ENCODE measurements around the gene ALDH1L1. TPM values are rescaled to one million over a fixed set of nuclear protein-coding genes. Genes with fewer than 3 reads are reported as not detected.

Gene ALDH1L1
- total RNA-seq, 2 experiments from 2014 or later, result not detected

- Mint-ChIP-seq H3K27me3 (peaks cover 41% of the 10 kb centered on the region), H3K9me3 (no peaks in the 10 kb centered on the region), H3K27ac (no peak overlapping the region), H3K4me3 (no peak overlapping the region), H3K4me1 (ENCODE audit: low read depth) (peaks cover under 1% of the 10 kb centered on the region), H3K36me3 (ENCODE audit: low read depth) (no peaks in the 10 kb centered on the region)
- Histone ChIP-seq H3K9me3 (ENCODE audit: control insufficient read depth in 1 of 2, insufficient read depth in 1 of 2, low read length in 2 of 2) (peaks cover 0 to under 1% of the 10 kb centered on the region in 2 experiments), H3K27ac (ENCODE audit: low read depth in 1 of 2, low read length in 2 of 2) (no peak overlapping the region), H3K27me3 (ENCODE audit: control insufficient read depth in 1 of 2, insufficient read depth in 2 of 2, low read length in 2 of 2) (peaks cover 7 to 9% of the 10 kb centered on the region in 2 experiments), H3K36me3 (ENCODE audit: insufficient read depth, low read length) (no peaks in the 10 kb centered on the region), H3K4me3 (ENCODE audit: low read length) (no peak overlapping the region), H3K4me1 (ENCODE audit: insufficient read depth, low read length) (no peaks in the 10 kb centered on the region)
- intact Hi-C loops (cut with DNase I, micrococcal nuclease), result no loop called here
- no peak for DNase-seq
- no peak for ATAC-seq (ENCODE audit: poor library complexity)
- ChIA-PET POLR2A (no interaction called here), CTCF (no interaction called here)
- no peak for TF ChIP-seq CTCF (IDR thresholded peaks at IDR 0.05)
Measured at GRCh38 chr3:126186271-126186670, 5.9 kb upstream of the ALDH1L1 start.

GRCh38 chr3:126184465-126185000, 4.1 kb upstream of the ALDH1L1 start:
- H3K4me1 Mint-ChIP-seq (ENCODE audit: low read depth), result peaks cover 5% of the 10 kb centered on the region
- ChIA-PET CTCF (no interaction called here), POLR2A (no interaction called here)
- H3K27me3 Mint-ChIP-seq, result peaks cover 50% of the 10 kb centered on the region
- TF ChIP-seq CTCF (IDR thresholded peaks at IDR 0.05), result no peak
- peaks cover 15 to 22% of the 10 kb centered on the region in 2 experiments for H3K27me3 ChIP-seq (ENCODE audit: control insufficient read depth in 1 of 2, insufficient read depth in 2 of 2, low read length in 2 of 2)
- H3K4me3 ChIP-seq (ENCODE audit: low read length), result no peak overlapping the region
- H3K4me1 ChIP-seq (ENCODE audit: insufficient read depth, low read length), result no peaks in the 10 kb centered on the region
- H3K27ac Mint-ChIP-seq, result no peak overlapping the region
- H3K9me3 ChIP-seq (ENCODE audit: control insufficient read depth in 1 of 2, insufficient read depth in 1 of 2, low read length in 2 of 2), result peaks cover 0 to 16% of the 10 kb centered on the region in 2 experiments
- no peak for DNase-seq
- no peak overlapping the region for H3K4me3 Mint-ChIP-seq
- no peak overlapping the region for H3K27ac ChIP-seq (ENCODE audit: low read depth in 1 of 2, low read length in 2 of 2)
- no peaks in the 10 kb centered on the region for H3K36me3 ChIP-seq (ENCODE audit: insufficient read depth, low read length)
- intact Hi-C loops (cut with DNase I, micrococcal nuclease), result no loop called here
- no peaks in the 10 kb centered on the region for H3K9me3 Mint-ChIP-seq
- ATAC-seq (ENCODE audit: poor library complexity), result no peak
- H3K36me3 Mint-ChIP-seq (ENCODE audit: low read depth), result no peaks in the 10 kb centered on the region

- CTCF ChIA-PET, result no interaction called here
- no peak overlapping the region for H3K4me3 ChIP-seq (ENCODE audit: low read length)
- no peak overlapping the region for H3K27ac ChIP-seq (ENCODE audit: low read depth in 1 of 2, low read length in 2 of 2)
- peaks cover 17 to 27% of the 10 kb centered on the region in 2 experiments for H3K27me3 ChIP-seq (ENCODE audit: control insufficient read depth in 1 of 2, insufficient read depth in 2 of 2, low read length in 2 of 2)
- ATAC-seq (ENCODE audit: poor library complexity), result no peak
- H3K4me1 ChIP-seq (ENCODE audit: insufficient read depth, low read length), result no peaks in the 10 kb centered on the region
- DNase-seq, result no peak
- Mint-ChIP-seq H3K4me1 (ENCODE audit: low read depth) (peaks cover 5% of the 10 kb centered on the region), H3K27me3 (peaks cover 67% of the 10 kb centered on the region), H3K27ac (no peak overlapping the region), H3K4me3 (no peak overlapping the region), H3K36me3 (ENCODE audit: low read depth) (no peaks in the 10 kb centered on the region), H3K9me3 (no peaks in the 10 kb centered on the region)
- no peak for TF ChIP-seq CTCF (IDR thresholded peaks at IDR 0.05)
- POLR2A ChIA-PET, result no interaction called here
- peaks cover 0 to 19% of the 10 kb centered on the region in 2 experiments for H3K9me3 ChIP-seq (ENCODE audit: control insufficient read depth in 1 of 2, insufficient read depth in 1 of 2, low read length in 2 of 2)
- no peaks in the 10 kb centered on the region for H3K36me3 ChIP-seq (ENCODE audit: insufficient read depth, low read length)
- intact Hi-C loops (cut with DNase I, micrococcal nuclease), result no loop called here
Measured at GRCh38 chr3:126181398-126181725, 976 bp upstream of the ALDH1L1 start.

All from CD4-positive, alpha-beta T cell (primary cell).